A673 (cell line): ENCODE measurements around the gene GPBP1L1. TPM values are rescaled to one million over a fixed set of nuclear protein-coding genes. Genes with fewer than 3 reads are reported as not detected.

Experiments used
- BruUV-seq: library from RNA; stranded (reverse); fragments of 400-500 nt; replicated peaks from 2 replicates; lab custom pipeline; 2021; lab: Mats Ljungman, UMichigan
- CTCF ChIA-PET: fragments of 300-600 bp; sonication (Branson Sonifier 250); formaldehyde crosslinking; loops from one replicate; lab custom pipeline; 2022; ENCODE audit warnings: antibody characterized with exemption; lab: Charles Lee
- POLR2A ChIA-PET: fragments of 300-600 bp; sonication (Branson Sonifier 250); formaldehyde crosslinking; loops from one replicate; lab custom pipeline; 2022; ENCODE audit warnings: antibody characterized with exemption; ENCODE audit not compliant: low non-redundant PET; lab: Charles Lee
- DNase-seq: peaks from one replicate; pipeline ENCODE4 v3.0.0-alpha.2; 2015; ENCODE audit warnings: low spot score
- H3K27ac ChIP-seq: fragments of 200-600 bp; sonication (generic); 2 replicates; pipeline ENCODE4 v1.5.1; 2016; ENCODE audit warnings: mixed run types, low read depth, mild to moderate bottlenecking, mixed read lengths, antibody characterized with exemption, low read length; ENCODE audit not compliant: poor library complexity, severe bottlenecking
- H3K27me3 ChIP-seq: fragments of 200-600 bp; sonication (generic); replicated peaks from 2 replicates; pipeline ENCODE4 v1.6.1; 2017; ENCODE audit warnings: mixed run types, low read depth, mild to moderate bottlenecking, mixed read lengths, antibody characterized with exemption, low read length; ENCODE audit not compliant: insufficient read depth, poor library complexity
- H3K36me3 ChIP-seq: fragments of 200-600 bp; sonication (generic); 2 replicates; pipeline ENCODE4 v1.6.1; 2016; ENCODE audit warnings: mixed run types, mild to moderate bottlenecking, mixed read lengths, antibody characterized with exemption, low read length; ENCODE audit not compliant: insufficient read depth, poor library complexity, severe bottlenecking
- H3K4me1 ChIP-seq: fragments of 200-600 bp; sonication (generic); 2 replicates; pipeline ENCODE4 v1.6.1; 2017; ENCODE audit warnings: mixed run types, mild to moderate bottlenecking, mixed read lengths, antibody characterized with exemption, low read length; ENCODE audit not compliant: insufficient read depth, poor library complexity, severe bottlenecking
- H3K4me3 ChIP-seq: fragments of 200-600 bp; sonication (generic); 2 replicates; pipeline ENCODE4 v1.5.1; 2016; ENCODE audit warnings: low read depth, mixed run types, mild to moderate bottlenecking, mixed read lengths, low read length; ENCODE audit not compliant: poor library complexity, severe bottlenecking
- H3K9me3 ChIP-seq: fragments of 200-600 bp; sonication (generic); 2 replicates; pipeline ENCODE4 v1.6.1; 2016; ENCODE audit warnings: mixed run types, low read depth, mild to moderate bottlenecking, mixed read lengths, antibody characterized with exemption, low read length; ENCODE audit not compliant: poor library complexity, severe bottlenecking
- CTCF ChIP-seq: fragments of 300-800, 200-600 bp; sonication (generic); conservative IDR thresholded peaks from 2 replicates; pipeline ENCODE4 v1.5.1; 2017; ENCODE audit warnings: low read depth, mild to moderate bottlenecking, antibody characterized with exemption, low read length, moderate library complexity, mixed read lengths
- EZH2 ChIP-seq: fragments of 200-600 bp; sonication (generic); IDR thresholded peaks from 2 replicates; pipeline ENCODE4 v1.6.1; 2017; ENCODE audit warnings: borderline replicate concordance, low read depth, mild to moderate bottlenecking, mixed read lengths, antibody characterized with exemption, low read length; ENCODE audit not compliant: poor library complexity, severe bottlenecking
- intact Hi-C: fragments of 100-400 bp; cut with micrococcal nuclease; formaldehyde crosslinking; loops from one replicate; pipeline ENCODE4 v1.10.0; 2022; ENCODE audit not compliant: unreplicated experiment
- total RNA-seq: library from RNA; stranded (reverse); gene quantifications from 2 replicates; pipeline ENCODE4 v1.2.3, GENCODE V29; 2021

The GPBP1L1 gene
- total RNA-seq, 1 experiment from 2014 or later = 99.0 TPM

- intact Hi-C loops = no loop called here
- TF ChIP-seq CTCF (no peak), EZH2 (no peak)
- H3K4me1 ChIP-seq = no peaks in the 10 kb centered on the region
- no peak overlapping the region for H3K4me3 ChIP-seq
- ChIA-PET POLR2A (no interaction called here), CTCF (no interaction called here)
- no peaks in the 10 kb centered on the region for H3K27me3 ChIP-seq
- H3K27ac ChIP-seq = peak overlapping the region; percentile 28
- H3K36me3 ChIP-seq = peaks cover 57% of the 10 kb centered on the region
- no TSS peak for BruUV-seq
- H3K9me3 ChIP-seq = no peaks in the 10 kb centered on the region
- no peak for DNase-seq
These were observed 67.0 kb downstream of the GPBP1L1 start for GRCh38 chr1:45619149-45619921.

- H3K4me1 ChIP-seq = no peaks in the 10 kb centered on the region
- H3K27ac ChIP-seq = no peak overlapping the region
- DNase-seq = no peak
- H3K27me3 ChIP-seq = no peaks in the 10 kb centered on the region
- POLR2A ChIA-PET = no interaction called here
- H3K36me3 ChIP-seq = peaks cover 74% of the 10 kb centered on the region
- no peak overlapping the region for H3K4me3 ChIP-seq
- no peak for TF ChIP-seq CTCF
- no peak for TF ChIP-seq EZH2
- CTCF ChIA-PET = no interaction called here
- H3K9me3 ChIP-seq = no peaks in the 10 kb centered on the region
- no TSS peak for BruUV-seq
- intact Hi-C loops = no loop called here
These were observed 68.7 kb downstream of the GPBP1L1 start for GRCh38 chr1:45617618-45618017.

DNA sequence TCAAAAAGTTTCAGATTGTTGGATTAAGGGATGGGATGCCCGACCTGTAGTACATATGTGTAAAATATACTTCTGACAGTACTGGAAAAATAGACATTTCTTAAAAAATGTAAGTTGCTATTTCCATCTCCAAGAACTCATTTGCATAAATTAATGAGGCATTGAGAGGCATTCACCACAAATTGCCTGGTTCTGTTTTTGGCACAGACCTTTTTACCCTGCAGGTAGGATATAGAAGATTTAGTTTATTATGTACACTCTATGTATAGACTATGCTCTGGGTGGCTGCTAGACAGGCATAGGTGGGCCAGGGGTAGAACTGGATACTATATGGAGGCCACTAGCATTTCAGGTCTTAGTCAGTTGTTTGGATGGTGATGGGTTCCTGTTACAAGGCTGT, 70.4 kb downstream of the GPBP1L1 start:
- no peaks in the 10 kb centered on the region for H3K4me1 ChIP-seq
- CTCF ChIA-PET = no interaction called here

More for the DNA sequence above, 70.4 kb downstream of the GPBP1L1 start:
- Histone ChIP-seq H3K9me3 (no peaks in the 10 kb centered on the region), H3K27me3 (no peaks in the 10 kb centered on the region), H3K4me3 (no peak overlapping the region), H3K36me3 (peaks cover 81% of the 10 kb centered on the region), H3K27ac (no peak overlapping the region)
- POLR2A ChIA-PET = no interaction called here
- no TSS peak for BruUV-seq
- intact Hi-C loops = no loop called here
- TF ChIP-seq CTCF = no peak
- no peak for TF ChIP-seq EZH2
- no peak for DNase-seq
